A549 (cell line): ENCODE measurements around the gene VAMP1. TPM values are rescaled to one million over a fixed set of nuclear protein-coding genes. Genes with fewer than 3 reads are reported as not detected.
A peak's percentile ranks its signal among the peaks of the same experiment; 100 is the strongest.

Experiments used
- ATAC-seq, 2 experiments: fragments of 200-7000 bp in 1 of 2; fragments of >200 bp in 1 of 2; cut with Nextera tagmentation in 1 of 2; cut with Tn5 transposase in 1 of 2; 3 replicates each; pipeline versions ENCODE4 v1.8.0 to v1.9.1; 2018 to 2020; ENCODE audit warnings: mild to moderate bottlenecking in 1 of 2, moderate library complexity in 1 of 2
- CTCF ChIA-PET: fragments of 300-600 bp; sonication (Branson Sonifier 250); formaldehyde crosslinking; extraction: SDS; loops from one replicate; lab custom pipeline; 2021; ENCODE audit warnings: antibody characterized with exemption, inconsistent platforms; lab: Yijun Ruan, JAX
- POLR2A ChIA-PET: fragments of 350-600 bp; formaldehyde crosslinking; extraction: SDS; loops from one replicate; lab custom pipeline; 2021; ENCODE audit warnings: antibody characterized with exemption, inconsistent platforms; lab: Yijun Ruan, JAX
- DNase-seq, 2 experiments: peaks; one replicate each; pipeline versions ENCODE4 v3.0.0 to v3.0.0-alpha.2; 2011 to 2016; ENCODE audit warnings: low read depth in 1 of 2, low spot score in 1 of 2
- FAIRE-seq: peaks from 2 replicates; lab custom pipeline; 2011; peaks lifted over from hg19 to GRCh38; lab: Jason Lieb, UNC
- H3K27ac ChIP-seq, 2 experiments: fragments of >200 bp; sonication (Bioruptor Twin); formaldehyde crosslinking; 3 replicates each; pipeline ENCODE4 v1.5.1; 2016 to 2017
- H3K4me1 ChIP-seq: fragments of >200 bp; sonication (Bioruptor Twin); formaldehyde crosslinking; 3 replicates; pipeline ENCODE4 v1.6.1; 2016
- H3K4me2 ChIP-seq: fragments of >200 bp; sonication (Bioruptor Twin); formaldehyde crosslinking; 3 replicates; pipeline ENCODE4 v1.6.1; 2016
- H3K4me3 ChIP-seq: fragments of >200 bp; sonication (Bioruptor Twin); formaldehyde crosslinking; 3 replicates; pipeline ENCODE4 v1.5.1; 2016
- H3K9me3 ChIP-seq: fragments of >200 bp; sonication (Bioruptor Twin); formaldehyde crosslinking; 3 replicates; pipeline ENCODE4 v1.6.1; 2016
- BCL3 ChIP-seq: fragments of >200 bp; sonication (Bioruptor Twin); formaldehyde crosslinking; IDR thresholded peaks from 3 replicates; pipeline ENCODE4 v1.6.1; 2016
- CBX2 ChIP-seq: fragments of 200-600 bp; sonication (generic); IDR thresholded peaks from 2 replicates; pipeline ENCODE4 v1.6.1; 2016; ENCODE audit warnings: low read depth, mild to moderate bottlenecking, borderline replicate concordance
- CBX8 ChIP-seq: fragments of 200-600 bp; sonication (generic); IDR thresholded peaks from 2 replicates; pipeline ENCODE4 v1.6.1; 2016
- CEBPB ChIP-seq, 2 experiments: fragments of >200 bp in 1 of 2; sonication (Bioruptor Twin) in 1 of 2; formaldehyde crosslinking in 1 of 2; IDR thresholded peaks; 2 replicates each; pipeline ENCODE4 v1.6.1; 2012 to 2016
- CHD2 ChIP-seq: fragments of 150-350 bp; IDR thresholded peaks from 2 replicates; pipeline ENCODE4 v1.6.1; 2014; ENCODE audit warnings: low read length; ENCODE audit not compliant: partially characterized antibody
- CTCF ChIP-seq: fragments of >200 bp; sonication (Bioruptor Twin); formaldehyde crosslinking; IDR thresholded peaks from 3 replicates; pipeline ENCODE4 v1.5.1; 2016
- E2F6 ChIP-seq: IDR thresholded peaks from 2 replicates; pipeline ENCODE4 v1.6.1; 2012; ENCODE audit warnings: low read depth, borderline replicate concordance
- EHMT2 ChIP-seq: fragments of 200-600 bp; sonication (generic); IDR thresholded peaks from 2 replicates; pipeline ENCODE4 v1.6.1; 2016; ENCODE audit warnings: antibody characterized with exemption, low read depth, mild to moderate bottlenecking, moderate library complexity
- ELK1 ChIP-seq: fragments of 150-350 bp; IDR thresholded peaks from 2 replicates; pipeline ENCODE4 v1.6.1; 2014; ENCODE audit warnings: low read depth, mild to moderate bottlenecking, low read length
- FOSL2 ChIP-seq, 2 experiments: fragments of 450-650 bp in 1 of 2; fragments of >200 bp in 1 of 2; sonication (Bioruptor Twin) in 1 of 2; formaldehyde crosslinking; IDR thresholded peaks; 2 replicates each; pipeline versions ENCODE4 v1.5.0 to v1.6.1; 2016 to 2020; ENCODE audit warnings: mild to moderate bottlenecking in 1 of 2, moderate library complexity in 1 of 2
- FOXS1 ChIP-seq: fragments of 250-450 bp; sonication (Bioruptor Pico); IDR thresholded peaks from 2 replicates; pipeline ENCODE4 v1.5.0; 2020; ENCODE audit warnings: mild to moderate bottlenecking, moderate library complexity
- GATA3 ChIP-seq: IDR thresholded peaks from 2 replicates; pipeline ENCODE4 v1.6.1; 2012; ENCODE audit warnings: borderline replicate concordance
- HDAC2 ChIP-seq: fragments of 200-600 bp; sonication (generic); IDR thresholded peaks from 2 replicates; pipeline ENCODE4 v1.6.1; 2016
- HOXB5 ChIP-seq: fragments of 250-450 bp; sonication (Bioruptor Pico); IDR thresholded peaks from 2 replicates; pipeline ENCODE4 v1.5.0; 2020; ENCODE audit warnings: mild to moderate bottlenecking, moderate library complexity
- JUN ChIP-seq, 2 experiments: fragments of >200 bp; sonication (Bioruptor Twin); formaldehyde crosslinking; IDR thresholded peaks; 2 replicates in 1 of 2; 3 replicates in 1 of 2; pipeline ENCODE4 v1.6.1; 2016 to 2017
- JUNB ChIP-seq: fragments of >200 bp; sonication (Bioruptor Twin); formaldehyde crosslinking; IDR thresholded peaks from 2 replicates; pipeline ENCODE4 v1.6.1; 2016
- NFE2L2 ChIP-seq: fragments of 150-350 bp; conservative IDR thresholded peaks from 2 replicates; pipeline ENCODE4 v1.6.1; 2014; ENCODE audit warnings: low read length
- NPAS2 ChIP-seq: fragments of 250-450 bp; sonication (Bioruptor Pico); IDR thresholded peaks from 2 replicates; pipeline ENCODE4 v1.8.0; 2022; ENCODE audit warnings: mild to moderate bottlenecking, moderate library complexity, borderline replicate concordance
- NR3C1 ChIP-seq: fragments of >200 bp; sonication (Bioruptor Twin); formaldehyde crosslinking; IDR thresholded peaks from 3 replicates; pipeline ENCODE4 v1.6.1; 2017
- POLR2A ChIP-seq: IDR thresholded peaks from 2 replicates; pipeline ENCODE4 v1.6.1; 2012; ENCODE audit warnings: mild to moderate bottlenecking, low read length
- RAD21 ChIP-seq, 2 experiments: fragments of >200 bp in 1 of 2; sonication (Bioruptor Twin) in 1 of 2; formaldehyde crosslinking in 1 of 2; IDR thresholded peaks in 1 of 2; conservative IDR thresholded peaks in 1 of 2; 2 replicates in 1 of 2; 3 replicates in 1 of 2; pipeline ENCODE4 v1.6.1; 2012 to 2018; ENCODE audit warnings: inconsistent platforms in 1 of 2
- RARB ChIP-seq: fragments of 250-450 bp; sonication (Bioruptor Pico); IDR thresholded peaks from 2 replicates; pipeline ENCODE4 v1.8.0; 2021; ENCODE audit warnings: mild to moderate bottlenecking, moderate library complexity
- SMC3 ChIP-seq: fragments of >200 bp; sonication (Bioruptor Twin); formaldehyde crosslinking; IDR thresholded peaks from 3 replicates; pipeline ENCODE4 v1.6.1; 2018; ENCODE audit warnings: inconsistent platforms
- TP53 ChIP-seq: fragments of 250-450 bp; sonication (Bioruptor Pico); IDR thresholded peaks from 2 replicates; pipeline ENCODE4 v1.5.0; 2021; ENCODE audit warnings: mild to moderate bottlenecking, moderate library complexity
- ZC3H11A ChIP-seq: fragments of 450-650 bp; IDR thresholded peaks from 2 replicates; pipeline ENCODE4 v1.6.1; 2014; ENCODE audit warnings: antibody characterized with exemption, mild to moderate bottlenecking
- ZFP36 ChIP-seq: fragments of 450-650 bp; IDR thresholded peaks from 2 replicates; pipeline ENCODE4 v1.6.1; 2014; ENCODE audit warnings: borderline replicate concordance; ENCODE audit not compliant: partially characterized antibody
- ZNF302 ChIP-seq: fragments of 250-450 bp; sonication (Bioruptor Pico); IDR thresholded peaks from 2 replicates; pipeline ENCODE4 v1.9.0; 2021; ENCODE audit warnings: inconsistent platforms, mild to moderate bottlenecking, moderate library complexity
- WGBS: methylation state at CpG from one replicate; pipeline ENCODE4 v1.1.6; 2017; ENCODE audit errors: missing lambda C conversion rate; 5-methylcytosine and 5-hydroxymethylcytosine counted together
- polyA plus RNA-seq, 4 experiments: library from polyadenylated mRNA; depleted of rRNA in 3 of 4; stranded (reverse); fragments of >200 nt; fragmentation: RNase III in 1 of 4; extraction: RNeasy Plus Mini Kit Qiagen cat#74134 plus additional on column Dnase treatment in 1 of 4; gene quantifications; 2 replicates in 3 of 4; 3 replicates in 1 of 4; pipeline ENCODE4 v1.2.3, GENCODE V29; 2011 to 2017

Gene VAMP1
- polyA plus RNA-seq, 2 of the 4 experiments (the other 2 are of a cell fraction): 17.6 to 22.7 TPM

GRCh38 chr12:6434205-6435140, 36.0 kb downstream of the VAMP1 start:
- H3K4me3 ChIP-seq: no peak overlapping the region
- ChIA-PET POLR2A (no interaction called here), CTCF (interaction anchor here (0.6 to 7.4 kb wide), 13 partner anchors 10 to 284 kb away, joined by 3 to 56 read pairs (median 3); no protein-coding TSS in a partner anchor)
- peak overlapping the region; percentile 2 to 52; a peak in 3 of 6 replicates for H3K27ac ChIP-seq
- 90% methylated on average over 17 of the region's 17 CpGs for WGBS
- FAIRE-seq (no peak), ATAC-seq (no peak)
- no peak overlapping the region for H3K4me2 ChIP-seq
- H3K4me1 ChIP-seq: peaks cover 24% of the 10 kb centered on the region
- H3K9me3 ChIP-seq: no peaks in the 10 kb centered on the region
- TF ChIP-seq EHMT2 (no peak), CHD2 (no peak), JUN (IDR thresholded peaks at IDR 0.05) (no peak), CEBPB (IDR thresholded peaks at IDR 0.05) (no peak), ZC3H11A (no peak), HDAC2 (no peak), CBX8 (no peak), HOXB5 (CRISPR knock-in tag) (no peak), SMC3 (no peak), GATA3 (no peak), TP53 (CRISPR knock-in tag) (no peak), JUNB (no peak), RAD21 (conservative IDR thresholded peaks at IDR 0.05 in 1 of 2, IDR thresholded peaks at IDR 0.05 in 1 of 2) (no peak), ZNF302 (CRISPR knock-in tag) (no peak), BCL3 (no peak), CBX2 (no peak), NR3C1 (no peak), E2F6 (no peak)
- TF ChIP-seq, all 56 proteins: peak for 0
- DNase-seq: no peak

GRCh38 chr12:6432991-6433390, 37.5 kb downstream of the VAMP1 start:
- Histone ChIP-seq H3K27ac (peak overlapping the region; percentile 98 to 99; a peak in 5 of 6 replicates), H3K4me3 (no peak overlapping the region), H3K4me1 (peaks cover 28% of the 10 kb centered on the region), H3K9me3 (no peaks in the 10 kb centered on the region), H3K4me2 (no peak overlapping the region)
- TF ChIP-seq NFE2L2: no peak
- no peak for TF ChIP-seq HOXB5 (CRISPR knock-in tag)
- TF ChIP-seq ELK1: no peak
- no peak for TF ChIP-seq FOXS1 (CRISPR knock-in tag)
- no peak for TF ChIP-seq CEBPB (IDR thresholded peaks at IDR 0.05)
- TF ChIP-seq SMC3: no peak
- TF ChIP-seq ZFP36: no peak
- TF ChIP-seq CTCF: no peak
- no peak for TF ChIP-seq POLR2A
- no peak for TF ChIP-seq RARB (CRISPR knock-in tag)
- no peak for TF ChIP-seq TP53 (CRISPR knock-in tag)
- TF ChIP-seq HDAC2: no peak
- no peak for TF ChIP-seq NPAS2 (CRISPR knock-in tag)
- TF ChIP-seq ZC3H11A: no peak
- no peak for TF ChIP-seq FOSL2 (IDR thresholded peaks at IDR 0.05)
- TF ChIP-seq FOSL2 (CRISPR knock-in tag; IDR thresholded peaks at IDR 0.05): no peak
- ChIA-PET POLR2A (no interaction called here), CTCF (interaction anchor here (1.3 to 7.4 kb wide), 2 partner anchors 11 to 32 kb away, joined by 4 to 56 read pairs; no protein-coding TSS in a partner anchor)
- 95% methylated on average over 5 of the region's 5 CpGs for WGBS
- DNase-seq (no peak), FAIRE-seq (no peak), ATAC-seq (no peak)
